Right lobe of liver (tissue), 6 donors: ENCODE data around the gene PTCSC3. TPM values are rescaled to one million over a fixed set of nuclear protein-coding genes. Genes with fewer than 3 reads are reported as not detected.

ENCODE experiments used
- ATAC-seq, 4 donors: fragments of 200-7000 bp; cut with Tn5 transposase; one replicate each; pipeline ENCODE4 v1.9.1; 2020; ENCODE audit warnings: mild to moderate bottlenecking in 4 of 4, moderate library complexity in 4 of 4
- DNase-seq, 3 donors: peaks; one replicate each; pipeline ENCODE4 v3.0.0-alpha.2; 2020
- H3K27ac ChIP-seq, 3 donors: fragments of 200-600 bp; one replicate each; pipeline ENCODE4 v1.8.0; 2022
- H3K27me3 ChIP-seq, 2 donors: fragments of 200-600 bp; one replicate each; pipeline ENCODE4 v1.8.0; 2022
- H3K36me3 ChIP-seq, 4 donors: fragments of 200-600 bp; sonication (generic) in 1 of 4; one replicate each; pipeline versions ENCODE4 v1.5.1 to v1.8.0; 2017 to 2022; ENCODE audit warnings: control low read depth in 1 of 4
- H3K4me1 ChIP-seq, 4 donors: fragments of 200-600 bp; sonication (generic) in 1 of 4; one replicate each; pipeline versions ENCODE4 v1.5.1 to v1.8.0; 2017 to 2022; ENCODE audit warnings: control low read depth in 1 of 4
- H3K4me3 ChIP-seq, 3 donors: fragments of 200-600 bp; one replicate each; pipeline ENCODE4 v1.8.0; 2022
- H3K9me3 ChIP-seq, 4 donors: fragments of 200-600 bp; sonication (generic) in 1 of 4; one replicate each; pipeline versions ENCODE4 v1.5.1 to v1.8.0; 2017 to 2022; ENCODE audit warnings: control low read depth in 1 of 4
- POLR2A ChIP-seq: fragments of 450-650 bp; IDR thresholded peaks from one replicate; pipeline ENCODE4 v1.6.1; 2017; ENCODE audit warnings: antibody characterized with exemption, mild to moderate bottlenecking
- WGBS: methylation state at CpG from one replicate; pipeline ENCODE4 v1.1.6; 2018; ENCODE audit warnings: low coverage, low lambda C conversion rate; ENCODE audit not compliant: insufficient coverage; ENCODE audit errors: missing lambda C conversion rate; 5-methylcytosine and 5-hydroxymethylcytosine counted together
- intact Hi-C, 2 donors: fragments of 100-400 bp; cut with DNase I; formaldehyde crosslinking; loops; one replicate each; pipeline versions ENCODE4 v1.11.2 to v1.14.1; 2022
- total RNA-seq, 6 experiments: library from RNA; depleted of rRNA in 2 of 6; stranded (reverse); fragments of >200 nt in 2 of 6; fragmentation: NEBNext Ultra II Directional in 3 of 6; extraction: Animal tissue kit (Norgen Biotek cat#: 25700) in 3 of 6; gene quantifications; one replicate each; pipeline versions ENCODE4 v1.1.0 to v1.2.4, GENCODE V29; 2016 to 2023
- TF ChIP-seq, protein P1 (sequence below), 4 donors: fragments of 200-600 bp in 3 of 4; fragments of 450-650 bp in 1 of 4; IDR thresholded peaks; one replicate each; pipeline versions ENCODE4 v1.5.1 to v1.8.0; 2016 to 2022; ENCODE audit warnings: antibody characterized with exemption in 4 of 4, mild to moderate bottlenecking in 2 of 4
- donor health status: DM: no; HTN: yes; CAD: no.
- donor health status: DM: no; HTN: no; CAD: no.
- donor health status: DM: no; HTN: no; CAD: no.
- donor health status: DM: no; HTN: yes; CAD: no.
- donor health status: DM: no; HTN: yes; CAD: no.

PTCSC3 gene
- total RNA-seq, 6 experiments from 2014 or later = not detected

- H3K27me3 ChIP-seq = no peaks in the 10 kb centered on the region
- intact Hi-C loops = no loop called here
- H3K27ac ChIP-seq = no peak overlapping the region
- no peak overlapping the region for H3K4me3 ChIP-seq
- no peak for ATAC-seq
- no peaks in the 10 kb centered on the region for H3K4me1 ChIP-seq
- TF ChIP-seq POLR2A = no peak
- TF ChIP-seq, protein P1, sequence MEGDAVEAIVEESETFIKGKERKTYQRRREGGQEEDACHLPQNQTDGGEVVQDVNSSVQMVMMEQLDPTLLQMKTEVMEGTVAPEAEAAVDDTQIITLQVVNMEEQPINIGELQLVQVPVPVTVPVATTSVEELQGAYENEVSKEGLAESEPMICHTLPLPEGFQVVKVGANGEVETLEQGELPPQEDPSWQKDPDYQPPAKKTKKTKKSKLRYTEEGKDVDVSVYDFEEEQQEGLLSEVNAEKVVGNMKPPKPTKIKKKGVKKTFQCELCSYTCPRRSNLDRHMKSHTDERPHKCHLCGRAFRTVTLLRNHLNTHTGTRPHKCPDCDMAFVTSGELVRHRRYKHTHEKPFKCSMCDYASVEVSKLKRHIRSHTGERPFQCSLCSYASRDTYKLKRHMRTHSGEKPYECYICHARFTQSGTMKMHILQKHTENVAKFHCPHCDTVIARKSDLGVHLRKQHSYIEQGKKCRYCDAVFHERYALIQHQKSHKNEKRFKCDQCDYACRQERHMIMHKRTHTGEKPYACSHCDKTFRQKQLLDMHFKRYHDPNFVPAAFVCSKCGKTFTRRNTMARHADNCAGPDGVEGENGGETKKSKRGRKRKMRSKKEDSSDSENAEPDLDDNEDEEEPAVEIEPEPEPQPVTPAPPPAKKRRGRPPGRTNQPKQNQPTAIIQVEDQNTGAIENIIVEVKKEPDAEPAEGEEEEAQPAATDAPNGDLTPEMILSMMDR (IDR thresholded peaks at IDR 0.05) = no peak
- H3K36me3 ChIP-seq = no peaks in the 10 kb centered on the region
- 56% methylated on average over 3 of the region's 3 CpGs for WGBS
- H3K9me3 ChIP-seq = no peaks in the 10 kb centered on the region
- DNase-seq = no peak
These were observed 6.9 kb upstream of the PTCSC3 start for GRCh38 chr14:36183402-36183801.

GRCh38 chr14:36181417-36181816 lies 4.9 kb upstream of the PTCSC3 start:
- intact Hi-C loops = no loop called here
- no peak for TF ChIP-seq POLR2A
- ATAC-seq (no peak), DNase-seq (no peak)
- no peaks in the 10 kb centered on the region for H3K9me3 ChIP-seq
- no peaks in the 10 kb centered on the region for H3K36me3 ChIP-seq
- H3K27ac ChIP-seq = no peak overlapping the region
- 68% methylated on average over 2 of the region's 5 CpGs for whole genome bisulfite sequencing
- no peaks in the 10 kb centered on the region for H3K4me1 ChIP-seq
- no peak overlapping the region for H3K4me3 ChIP-seq
- no peaks in the 10 kb centered on the region for H3K27me3 ChIP-seq

DNA sequence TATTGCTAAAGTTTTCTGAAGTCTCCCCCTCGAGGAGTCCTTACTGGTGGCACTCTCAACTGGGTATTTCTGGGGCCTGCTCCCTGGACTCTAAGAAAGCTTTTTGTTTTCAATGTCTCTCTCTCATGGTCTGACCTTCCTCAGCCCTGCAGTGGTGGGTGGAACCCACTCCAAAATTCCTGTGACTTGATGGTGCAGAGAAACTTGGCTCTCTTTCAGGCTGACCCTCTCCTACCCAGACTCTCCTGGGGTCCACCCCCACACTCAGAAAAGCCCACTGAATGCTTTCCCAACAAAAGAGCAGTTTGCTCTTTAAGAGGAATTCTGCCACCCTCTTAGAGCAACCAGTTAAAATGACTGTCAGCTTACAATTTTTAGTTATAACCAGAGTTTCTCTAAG lies 967 bp upstream of the PTCSC3 start:
- 33% methylated on average over 1 of the region's 1 CpG for WGBS
- no peaks in the 10 kb centered on the region for H3K4me1 ChIP-seq
- no peaks in the 10 kb centered on the region for H3K36me3 ChIP-seq
- no peak for DNase-seq
- no peak for TF ChIP-seq POLR2A
- TF ChIP-seq, protein P1 (IDR thresholded peaks at IDR 0.05) = no peak
- no peaks in the 10 kb centered on the region for H3K9me3 ChIP-seq
- intact Hi-C loops = no loop called here
- no peaks in the 10 kb centered on the region for H3K27me3 ChIP-seq
- H3K27ac ChIP-seq = no peak overlapping the region
- H3K4me3 ChIP-seq = no peak overlapping the region
- ATAC-seq = no peak

- intact Hi-C loops = no loop called here
- H3K4me3 ChIP-seq = no peak overlapping the region
- DNase-seq (no peak), ATAC-seq (no peak)
- no peaks in the 10 kb centered on the region for H3K4me1 ChIP-seq
- no peak overlapping the region for H3K27ac ChIP-seq
- no peaks in the 10 kb centered on the region for H3K36me3 ChIP-seq
- H3K9me3 ChIP-seq = no peaks in the 10 kb centered on the region
- TF ChIP-seq POLR2A = no peak
- TF ChIP-seq, protein P1 (IDR thresholded peaks at IDR 0.05) = no peak
- WGBS = 37% methylated on average over 5 of the region's 5 CpGs
- H3K27me3 ChIP-seq = no peaks in the 10 kb centered on the region
These were observed 1.6 kb downstream of the PTCSC3 start for GRCh38 chr14:36174767-36175424.

DNA sequence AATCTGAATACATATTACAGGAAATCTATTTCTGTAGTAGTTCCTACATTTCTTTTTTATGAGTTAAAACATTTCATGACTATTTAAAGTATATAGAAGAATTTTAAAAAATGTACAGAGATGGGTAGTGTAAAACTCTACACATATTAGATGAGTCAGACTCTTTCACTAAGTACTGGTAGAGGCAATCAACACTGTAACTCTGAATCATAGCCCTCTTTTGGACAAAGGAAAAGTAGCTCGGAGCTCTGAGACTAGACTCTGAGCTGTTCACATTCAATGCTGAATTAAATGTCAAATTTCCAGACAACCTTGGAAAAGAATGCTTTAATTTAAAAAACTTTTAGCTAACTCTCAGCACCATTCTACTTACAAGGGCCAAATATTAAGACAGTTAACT lies 3.4 kb downstream of the PTCSC3 start:
- Histone ChIP-seq H3K27ac (no peak overlapping the region), H3K9me3 (no peaks in the 10 kb centered on the region), H3K27me3 (no peaks in the 10 kb centered on the region), H3K4me1 (no peaks in the 10 kb centered on the region), H3K36me3 (no peaks in the 10 kb centered on the region), H3K4me3 (no peak overlapping the region)
- intact Hi-C loops = no loop called here
- DNase-seq (no peak), ATAC-seq (no peak)
- TF ChIP-seq, protein P1 (IDR thresholded peaks at IDR 0.05) = no peak
- no peak for TF ChIP-seq POLR2A
- WGBS = 28% methylated on average over 1 of the region's 1 CpG
